ENCODE results near the gene NOP53. TPM values are rescaled to one million over a fixed set of nuclear protein-coding genes. Genes with fewer than 3 reads are reported as not detected.
A peak's percentile ranks its signal among the peaks of the same experiment; 100 is the strongest.
"Not testable (repeated sequence)": the region's sequence is repeated elsewhere in the genome, so short reads cannot be mapped to it uniquely, and the experiment has no call there.

NOP53 gene
- total and polyA plus RNA-seq, 2 of the 8 experiments (the other 6 are each of a cell fraction or from before 2014, with no cell fraction given), result 107 to 245 TPM

- H3K4me3 ChIP-seq (ENCODE audit: extremely low read depth in 1 of 4, insufficient read depth in 2 of 4, low read depth in 3 of 4, low read length in 4 of 4), result peak overlapping the region; percentile 66 to 92 (median 80)
- H3K79me1 ChIP-seq (ENCODE audit: low read depth, low read length), result peaks cover 10% of the 10 kb centered on the region; the same call in 1 of the 2 replicates
- peaks cover 4 to 12% of the 10 kb centered on the region in 2 experiments for H4K20me1 ChIP-seq (replicated peaks in 1 of 2; ENCODE audit: control insufficient read depth in 1 of 2, insufficient read depth in 2 of 2, low read length in 2 of 2)
- not testable (repeated sequence) for H3K18ac ChIP-seq (ENCODE audit: extremely low read depth, low read length); H3K4ac ChIP-seq (replicated peaks; ENCODE audit: insufficient read length, low read depth, low read length); H4K91ac ChIP-seq (replicated peaks; ENCODE audit: insufficient read length, low read length); H3K9me3 ChIP-seq (ENCODE audit: insufficient read depth in 2 of 2, low read depth in 1 of 2, low read length in 1 of 2); H2BK120ac ChIP-seq (replicated peaks; ENCODE audit: low read depth, low read length); H3K23ac ChIP-seq (ENCODE audit: insufficient read length); H2BK5ac ChIP-seq (ENCODE audit: low read depth, low read length); H2BK20ac ChIP-seq (ENCODE audit: low read length); H3K27ac ChIP-seq (ENCODE audit: low read depth, low read length); H2AK5ac ChIP-seq (ENCODE audit: low read depth, low read length); DNase-seq (ENCODE audit: low read depth in 1 of 2, low spot score in 2 of 2); H3K14ac ChIP-seq (ENCODE audit: insufficient read length); FAIRE-seq; H2BK12ac ChIP-seq (ENCODE audit: low read depth, low read length); H2BK15ac ChIP-seq (ENCODE audit: low read length); H4K5ac ChIP-seq (ENCODE audit: insufficient read length, low read depth, low read length); H3K56ac ChIP-seq (replicated peaks; ENCODE audit: insufficient read length, low read depth, low read length); H3K23me2 ChIP-seq (ENCODE audit: low read depth, low read length); H3K27me3 ChIP-seq (replicated peaks in 1 of 4; ENCODE audit: control insufficient read depth in 3 of 4, extremely low read depth in 1 of 4, insufficient read depth in 3 of 4, low read length in 3 of 4); H2AFZ ChIP-seq (ENCODE audit: low read length)
- 84% methylated on average over 16 of the region's 17 CpGs; no CpG with 5 or more reads in 1 of the 2 experiments for WGBS, 2 experiments (ENCODE audit: extremely low coverage in 1 of 2, insufficient coverage in 1 of 2, insufficient read length in 1 of 2, insufficient replicate concordance in 2 of 2, low coverage in 1 of 2, low lambda C conversion rate in 2 of 2, missing lambda C conversion rate in 1 of 2)
- peaks cover 27 to 39% (median 37%) of the 10 kb centered on the region in 4 experiments for H3K36me3 ChIP-seq (ENCODE audit: control insufficient read depth in 2 of 4, insufficient read depth in 4 of 4, low read length in 3 of 4)
- peaks cover 0 to 15% (median 4%) of the 10 kb centered on the region in 4 experiments; a peak in 5 of 7 replicates for H3K4me1 ChIP-seq (replicated peaks in 1 of 4; ENCODE audit: control insufficient read depth in 3 of 4, insufficient read depth in 4 of 4, low read length in 3 of 4)
- peaks cover 3 to 37% of the 10 kb centered on the region in 2 experiments; a peak in 3 of 4 replicates for H3K79me2 ChIP-seq (ENCODE audit: control insufficient read depth in 1 of 2, insufficient read depth in 2 of 2, low read length in 2 of 2)
- CTCF ChIA-PET (ENCODE audit: partially characterized antibody), result interaction anchor here (0.8 to 4.5 kb wide), 7 partner anchors 10 to 51 kb away, joined by 3 to 51 read pairs (median 3); partner anchors contain the start of gene EHD2
- POLR2A ChIA-PET (ENCODE audit: partially characterized antibody), result interaction anchor here (0.6 to 11.1 kb wide), 15 partner anchors 11 to 460 kb away, joined by 3 to 204 read pairs (median 5); partner anchors contain the start of genes EHD2 and KPTN
- peak overlapping the region in 1 of 4 experiments; percentile 56; a peak in 1 of 7 replicates for H3K9ac ChIP-seq (replicated peaks in 1 of 4; ENCODE audit: extremely low read depth in 1 of 4, low read depth in 3 of 4, low read length in 3 of 4)
- H4K8ac ChIP-seq (ENCODE audit: extremely low read depth, insufficient read depth, low read length), result 0 out of 2 replicates have a peak overlapping the region, but pooled peaks have one; percentile 15
- H3K4me2 ChIP-seq (ENCODE audit: insufficient read depth in 1 of 2, low read depth in 2 of 2, low read length in 2 of 2), result peak overlapping the region; percentile 51 to 58
Observed at GRCh38 chr19:47746129-47746528, 783 bp downstream of the NOP53 start.
